ENCODE results near the gene DPP6.

The DPP6 gene

DNA sequence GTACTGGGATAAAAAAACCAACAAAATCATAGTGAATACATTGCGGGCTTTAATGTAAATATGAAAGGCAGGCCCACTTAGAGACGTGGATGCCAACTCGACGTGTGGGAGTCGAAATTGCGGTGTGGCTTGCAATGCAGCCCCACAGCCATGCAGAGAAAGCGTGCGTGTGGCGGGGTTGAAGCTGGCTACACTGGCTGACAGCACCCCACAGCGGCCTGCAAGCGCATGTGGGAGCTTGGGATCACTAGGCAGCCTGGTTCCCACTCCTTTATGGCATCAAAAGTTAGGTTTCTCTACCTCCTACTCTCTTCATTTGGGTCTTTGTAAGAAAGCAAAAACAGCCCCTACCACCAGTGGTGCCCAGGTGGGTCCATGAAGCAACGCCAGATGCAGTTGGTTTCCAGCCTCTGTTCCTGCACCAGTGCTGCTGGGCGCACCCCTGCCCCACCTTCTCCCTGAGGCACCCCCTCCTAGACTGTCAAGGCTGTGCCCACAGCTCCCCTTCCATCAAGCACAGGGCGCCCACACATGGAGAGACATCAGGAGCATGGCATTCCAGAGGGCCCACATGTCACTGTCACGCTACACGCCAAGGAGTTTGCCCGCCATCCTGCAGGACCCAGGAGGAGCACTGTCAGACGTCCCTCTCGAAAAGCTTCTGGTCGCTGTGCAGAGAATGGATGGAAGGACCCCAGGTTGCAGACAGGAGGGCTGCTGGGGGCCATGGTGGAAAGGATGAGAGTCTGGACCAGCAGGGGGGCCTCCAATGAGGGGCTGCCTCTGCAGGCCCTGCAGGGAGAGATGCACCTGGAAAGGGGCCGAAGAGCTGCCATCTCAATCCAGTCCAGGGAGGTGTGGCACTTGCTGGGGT, 807.8 kb downstream of the DPP6 start:
- DNase-seq (ENCODE audit: extremely low spot score), result no peak
- TF ChIP-seq, protein P1, sequence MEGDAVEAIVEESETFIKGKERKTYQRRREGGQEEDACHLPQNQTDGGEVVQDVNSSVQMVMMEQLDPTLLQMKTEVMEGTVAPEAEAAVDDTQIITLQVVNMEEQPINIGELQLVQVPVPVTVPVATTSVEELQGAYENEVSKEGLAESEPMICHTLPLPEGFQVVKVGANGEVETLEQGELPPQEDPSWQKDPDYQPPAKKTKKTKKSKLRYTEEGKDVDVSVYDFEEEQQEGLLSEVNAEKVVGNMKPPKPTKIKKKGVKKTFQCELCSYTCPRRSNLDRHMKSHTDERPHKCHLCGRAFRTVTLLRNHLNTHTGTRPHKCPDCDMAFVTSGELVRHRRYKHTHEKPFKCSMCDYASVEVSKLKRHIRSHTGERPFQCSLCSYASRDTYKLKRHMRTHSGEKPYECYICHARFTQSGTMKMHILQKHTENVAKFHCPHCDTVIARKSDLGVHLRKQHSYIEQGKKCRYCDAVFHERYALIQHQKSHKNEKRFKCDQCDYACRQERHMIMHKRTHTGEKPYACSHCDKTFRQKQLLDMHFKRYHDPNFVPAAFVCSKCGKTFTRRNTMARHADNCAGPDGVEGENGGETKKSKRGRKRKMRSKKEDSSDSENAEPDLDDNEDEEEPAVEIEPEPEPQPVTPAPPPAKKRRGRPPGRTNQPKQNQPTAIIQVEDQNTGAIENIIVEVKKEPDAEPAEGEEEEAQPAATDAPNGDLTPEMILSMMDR (IDR thresholded peaks at IDR 0.05; ENCODE audit: control extremely low read depth, extremely low read depth, low read depth, missing control alignments), result no peak
- ChIA-PET POLR2A (no interaction called here), CTCF (no interaction called here)

DNA sequence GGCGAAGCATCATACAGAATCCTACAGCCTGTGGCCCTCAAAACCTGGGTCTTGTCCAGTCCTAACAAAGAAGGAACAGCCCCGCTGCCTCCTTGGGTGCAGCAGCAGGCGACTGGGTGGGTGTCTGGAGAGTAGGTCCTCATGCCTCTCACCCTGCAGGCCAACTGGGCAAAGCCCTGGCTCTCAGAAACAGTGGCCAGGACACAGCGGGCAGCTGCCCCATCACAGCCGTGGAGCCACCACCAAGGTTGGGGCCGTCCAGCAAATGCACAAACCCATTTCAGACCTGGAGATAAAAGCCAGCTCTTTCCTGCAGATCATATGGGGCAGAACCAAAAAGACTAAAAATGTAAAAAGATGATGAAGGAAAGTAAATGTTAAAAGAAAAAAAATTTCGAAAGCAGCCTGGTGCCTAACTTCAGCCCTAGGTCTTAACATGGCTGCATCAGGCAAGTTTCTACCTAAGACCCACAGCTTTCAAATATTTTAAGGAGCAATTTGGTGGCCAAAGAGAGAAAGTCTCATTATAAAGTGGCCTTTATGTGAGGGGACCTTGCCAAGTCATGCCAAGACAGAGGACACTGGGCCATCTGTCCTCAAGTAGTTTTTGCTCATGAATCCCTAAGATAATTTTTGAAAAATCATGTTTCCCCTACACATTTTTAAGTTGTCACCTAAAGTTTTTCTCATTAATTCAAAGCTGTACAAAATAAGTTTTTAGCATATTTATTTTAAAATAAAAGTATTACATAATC, 808.6 kb downstream of the DPP6 start:
- ChIA-PET CTCF (no interaction called here), POLR2A (no interaction called here)
- TF ChIP-seq, protein P1 (IDR thresholded peaks at IDR 0.05; ENCODE audit: control extremely low read depth, extremely low read depth, low read depth, missing control alignments), result no peak
- no peak for DNase-seq (ENCODE audit: extremely low spot score)

DNA sequence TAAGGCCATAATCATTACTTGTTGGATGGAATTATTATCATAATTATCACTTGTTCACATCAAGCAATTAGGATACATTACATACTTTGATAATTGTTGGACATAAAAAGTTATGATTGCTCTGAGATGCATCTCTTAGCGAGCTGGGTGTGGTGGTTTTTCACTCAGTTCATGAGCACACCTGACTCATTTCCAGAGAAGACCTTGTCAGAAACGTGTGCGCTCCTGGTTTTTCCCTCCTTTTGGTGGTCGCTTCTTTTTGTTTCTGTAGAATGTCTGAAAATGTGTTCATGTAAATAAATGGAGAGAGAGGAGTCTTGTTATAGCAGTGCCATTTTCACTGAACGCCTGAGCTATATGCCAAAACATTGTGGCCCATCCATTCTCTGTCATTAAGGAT, 809.4 kb downstream of the DPP6 start:
- TF ChIP-seq, protein P1 (IDR thresholded peaks at IDR 0.05; ENCODE audit: control extremely low read depth, extremely low read depth, low read depth, missing control alignments), result no peak
- CTCF ChIA-PET, result interaction anchor here (1.3 kb wide), 1 partner anchor 12 kb away, joined by 4 read pairs; no protein-coding TSS in a partner anchor
- POLR2A ChIA-PET, result no interaction called here
- DNase-seq (ENCODE audit: extremely low spot score), result no peak

DNA sequence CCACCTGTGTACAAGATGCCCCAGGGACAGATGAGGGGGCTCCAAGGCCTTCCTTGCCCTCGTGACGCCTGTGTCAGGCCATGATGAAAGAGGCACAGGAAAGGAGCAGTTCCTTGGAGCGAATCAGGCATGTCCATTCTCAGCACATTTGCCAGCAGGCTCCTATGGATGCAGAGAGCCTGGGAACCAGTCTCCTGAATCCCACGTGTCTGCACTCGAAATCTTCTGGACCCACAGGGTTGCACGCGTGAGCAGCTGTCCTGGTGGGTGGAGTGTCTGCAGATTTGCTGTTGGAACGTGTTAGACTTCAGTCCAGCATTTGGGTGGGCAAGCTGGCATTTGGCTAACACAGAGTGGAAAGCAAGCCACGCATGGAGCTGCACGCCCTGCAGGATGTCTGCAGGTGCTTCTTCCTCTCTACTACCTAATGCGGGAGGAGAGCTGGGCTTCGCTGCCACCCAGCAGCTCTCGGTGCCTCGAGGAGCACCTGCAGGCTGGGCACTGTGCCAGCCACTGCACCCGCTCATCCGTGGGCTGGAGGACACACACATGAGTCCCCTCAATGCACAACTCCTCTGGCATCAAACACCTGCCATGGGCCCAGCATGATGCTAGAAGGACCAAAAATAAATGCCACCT, 810.1 kb downstream of the DPP6 start:
- CTCF ChIA-PET, result interaction anchor here (1.3 kb wide), 1 partner anchor 12 kb away, joined by 4 read pairs; no protein-coding TSS in a partner anchor
- DNase-seq (ENCODE audit: extremely low spot score), result no peak
- TF ChIP-seq, protein P1 (IDR thresholded peaks at IDR 0.05; ENCODE audit: control extremely low read depth, extremely low read depth, low read depth, missing control alignments), result no peak
- POLR2A ChIA-PET, result no interaction called here

DNA sequence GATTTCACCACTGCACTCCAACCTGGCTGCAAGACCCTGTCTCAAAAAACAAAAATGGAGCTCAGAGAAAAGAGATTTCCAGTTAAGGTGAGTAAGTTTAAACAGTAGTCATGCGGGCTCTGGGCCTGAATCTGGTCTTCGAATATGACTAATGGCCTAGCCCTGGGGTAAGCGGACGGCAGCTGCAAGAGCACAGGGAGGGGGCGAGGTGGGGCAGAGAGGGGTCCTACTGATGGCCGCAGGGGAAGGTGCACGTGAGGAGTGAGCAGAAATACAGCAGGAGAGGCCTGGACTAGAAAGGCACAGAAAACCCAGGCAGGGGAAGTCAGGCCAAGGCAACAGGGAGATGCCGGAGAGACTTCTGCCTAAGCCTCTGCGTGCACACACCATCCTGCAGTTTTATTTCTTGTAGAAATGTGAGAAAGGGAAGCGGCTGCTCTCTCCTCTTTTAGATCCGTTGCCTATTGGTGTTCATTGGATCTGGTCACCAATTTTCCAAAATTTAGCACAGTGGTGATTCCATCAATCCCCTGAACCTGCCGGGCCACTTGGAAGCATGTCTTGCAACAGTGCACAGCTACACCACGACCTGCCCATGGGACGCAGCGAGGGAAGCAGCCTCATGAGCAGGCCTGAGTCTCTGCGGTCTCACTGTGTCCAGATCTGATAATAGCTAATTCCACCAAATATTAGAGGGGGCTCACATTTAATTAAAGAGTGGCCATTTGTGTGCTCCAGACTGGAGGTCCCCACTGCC, 811.7 kb downstream of the DPP6 start:
- TF ChIP-seq, protein P1 (IDR thresholded peaks at IDR 0.05; ENCODE audit: control extremely low read depth, extremely low read depth, low read depth, missing control alignments), result no peak
- ChIA-PET POLR2A (no interaction called here), CTCF (interaction anchor here (1.7 kb wide), 1 partner anchor 50 kb away, joined by 3 read pairs; no protein-coding TSS in a partner anchor)
- DNase-seq (ENCODE audit: extremely low spot score), result no peak

DNA sequence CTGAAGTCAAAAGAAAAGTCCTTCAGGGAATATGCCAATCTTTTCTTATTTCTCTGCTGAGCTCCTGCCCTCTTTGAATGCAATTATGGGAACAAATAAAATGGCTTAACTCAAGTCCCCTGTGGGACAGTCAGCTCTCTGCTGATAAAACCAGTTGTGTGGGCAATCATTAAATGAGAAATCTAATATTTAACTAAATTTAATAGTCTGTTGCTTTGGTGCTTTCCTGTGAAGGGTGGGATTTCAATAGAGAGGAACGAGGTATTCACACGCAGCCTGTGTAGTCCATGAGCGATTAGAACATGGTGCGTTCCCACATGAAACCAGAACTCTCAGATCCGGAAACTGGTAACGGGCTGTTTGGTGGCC, 812.3 kb downstream of the DPP6 start:
- POLR2A ChIA-PET, result no interaction called here
- DNase-seq (ENCODE audit: extremely low spot score), result no peak
- TF ChIP-seq, protein P1 (IDR thresholded peaks at IDR 0.05; ENCODE audit: control extremely low read depth, extremely low read depth, low read depth, missing control alignments), result no peak
- CTCF ChIA-PET, result interaction anchor here (1.7 kb wide), 1 partner anchor 50 kb away, joined by 3 read pairs; no protein-coding TSS in a partner anchor

Data from GM10248 (cell line).